Keratinocyte (primary cell): Measurements from ENCODE around the gene HDAC5.

Source experiments
- EZH2 ChIP-seq: IDR thresholded peaks from one replicate; pipeline ENCODE4 v1.6.1; 2012; ENCODE audit warnings: inconsistent platforms, mild to moderate bottlenecking, low read length, moderate library complexity
- TF ChIP-seq, protein P1 (sequence below), 3 experiments: IDR thresholded peaks in 1 of 3; conservative IDR thresholded peaks in 1 of 3; optimal IDR thresholded peaks in 1 of 3; 2 replicates in 2 of 3; 3 replicates in 1 of 3; pipeline versions ENCODE3 to v1.5.1; 2011; ENCODE audit warnings: low read length in 3 of 3, mild to moderate bottlenecking in 3 of 3, moderate library complexity in 2 of 3, control low read depth in 1 of 3, inconsistent platforms in 1 of 3; ENCODE audit not compliant: insufficient read depth in 2 of 3; ENCODE audit errors: extremely low read depth in 1 of 3

DNA sequence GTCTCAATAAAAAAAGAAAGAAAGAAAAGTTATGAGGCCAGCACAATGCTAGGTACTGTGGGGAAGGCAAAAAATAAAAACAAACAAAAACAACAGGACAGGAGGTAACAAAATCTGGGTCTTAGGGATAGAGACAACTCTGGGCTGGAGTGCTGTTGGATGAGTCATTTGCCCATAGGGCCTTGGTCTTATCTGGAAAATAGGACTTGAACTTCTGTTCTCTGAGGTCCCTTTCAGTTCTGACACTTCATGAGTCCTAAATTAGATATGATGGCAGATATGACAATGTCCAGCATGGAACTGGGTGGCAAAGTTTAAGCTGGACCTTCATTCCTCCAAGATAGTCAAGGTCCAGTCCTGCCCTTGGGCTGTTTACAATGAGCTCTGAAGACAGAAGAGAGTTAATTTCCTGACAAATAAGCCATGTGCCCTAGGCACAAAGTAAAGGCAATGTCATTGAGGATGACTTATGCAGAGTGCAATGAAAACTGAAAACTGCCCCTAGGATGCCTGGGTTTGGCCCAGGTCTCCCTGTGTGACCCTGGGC is 8.9 kb upstream of the HDAC5 start:
- TF ChIP-seq, protein P1, sequence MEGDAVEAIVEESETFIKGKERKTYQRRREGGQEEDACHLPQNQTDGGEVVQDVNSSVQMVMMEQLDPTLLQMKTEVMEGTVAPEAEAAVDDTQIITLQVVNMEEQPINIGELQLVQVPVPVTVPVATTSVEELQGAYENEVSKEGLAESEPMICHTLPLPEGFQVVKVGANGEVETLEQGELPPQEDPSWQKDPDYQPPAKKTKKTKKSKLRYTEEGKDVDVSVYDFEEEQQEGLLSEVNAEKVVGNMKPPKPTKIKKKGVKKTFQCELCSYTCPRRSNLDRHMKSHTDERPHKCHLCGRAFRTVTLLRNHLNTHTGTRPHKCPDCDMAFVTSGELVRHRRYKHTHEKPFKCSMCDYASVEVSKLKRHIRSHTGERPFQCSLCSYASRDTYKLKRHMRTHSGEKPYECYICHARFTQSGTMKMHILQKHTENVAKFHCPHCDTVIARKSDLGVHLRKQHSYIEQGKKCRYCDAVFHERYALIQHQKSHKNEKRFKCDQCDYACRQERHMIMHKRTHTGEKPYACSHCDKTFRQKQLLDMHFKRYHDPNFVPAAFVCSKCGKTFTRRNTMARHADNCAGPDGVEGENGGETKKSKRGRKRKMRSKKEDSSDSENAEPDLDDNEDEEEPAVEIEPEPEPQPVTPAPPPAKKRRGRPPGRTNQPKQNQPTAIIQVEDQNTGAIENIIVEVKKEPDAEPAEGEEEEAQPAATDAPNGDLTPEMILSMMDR (optimal IDR thresholded peaks at IDR 0.05 in 1 of 3, IDR thresholded peaks at IDR 0.05 in 1 of 3, conservative IDR thresholded peaks at IDR 0.05 in 1 of 3; ENCODE audit: extremely low read depth in 1 of 3, insufficient read depth in 2 of 3, low read length in 3 of 3), result no peak
- TF ChIP-seq EZH2, result no peak
